Neuron (in vitro differentiated cells): Measurements from ENCODE around the gene COL5A1.

ENCODE experiments used
- H2AFZ ChIP-seq: one replicate; pipeline ENCODE4 v1.6.1; 2013; ENCODE audit warnings: low read depth, mild to moderate bottlenecking, inconsistent platforms, low read length, moderate library complexity
- H3K27me3 ChIP-seq: one replicate; pipeline ENCODE4 v1.6.1; 2013; ENCODE audit warnings: low read length; ENCODE audit not compliant: insufficient read depth
- H3K36me3 ChIP-seq: one replicate; pipeline ENCODE4 v1.6.1; 2013; ENCODE audit warnings: low read length; ENCODE audit not compliant: insufficient read depth
- H3K4me1 ChIP-seq: one replicate; pipeline ENCODE4 v1.6.1; 2013; ENCODE audit warnings: low read length; ENCODE audit not compliant: insufficient read depth
- H3K4me3 ChIP-seq: 2 replicates; pipeline ENCODE4 v1.5.1; 2013; ENCODE audit warnings: mild to moderate bottlenecking, low read length, moderate library complexity
- H3K9me3 ChIP-seq: one replicate; pipeline ENCODE4 v1.6.1; 2013; ENCODE audit warnings: low read length

COL5A1 gene

GRCh38 chr9:134641173-134641989 is at the start of gene COL5A1:
COL5A1 (plus strand) TSS chr9:134641803; CDS start chr9:134642188, 385 bp downstream.
- H3K9me3 ChIP-seq, result no peaks in the 10 kb centered on the region

GRCh38 chr9:134592018-134592818 is 49.4 kb upstream of the COL5A1 start:
- Histone ChIP-seq H3K4me3 (no peak overlapping the region), H3K36me3 (no peaks in the 10 kb centered on the region), H2AFZ (no peak overlapping the region), H3K27me3 (no peaks in the 10 kb centered on the region), H3K9me3 (no peaks in the 10 kb centered on the region), H3K4me1 (no peaks in the 10 kb centered on the region)

More at GRCh38 chr9:134641173-134641989, at the start of gene COL5A1:
- Histone ChIP-seq H3K36me3 (no peaks in the 10 kb centered on the region), H2AFZ (peak within 1 kb of the TSS; percentile 65), H3K4me3 (peak within 1 kb of the TSS; percentile 16), H3K4me1 (no peaks in the 10 kb centered on the region), H3K27me3 (peaks cover 75% of the 10 kb centered on the region)

GRCh38 chr9:134592819-134593200 is 48.8 kb upstream of the COL5A1 start:
- Histone ChIP-seq H2AFZ (no peak overlapping the region), H3K36me3 (no peaks in the 10 kb centered on the region), H3K9me3 (no peaks in the 10 kb centered on the region), H3K4me1 (no peaks in the 10 kb centered on the region), H3K4me3 (no peak overlapping the region), H3K27me3 (no peaks in the 10 kb centered on the region)

GRCh38 chr9:134593286-134594077 is 48.1 kb upstream of the COL5A1 start:
- H3K36me3 ChIP-seq, result no peaks in the 10 kb centered on the region
- no peak overlapping the region for H2AFZ ChIP-seq
- H3K4me3 ChIP-seq, result no peak overlapping the region
- H3K27me3 ChIP-seq, result no peaks in the 10 kb centered on the region
- H3K9me3 ChIP-seq, result no peaks in the 10 kb centered on the region
- no peaks in the 10 kb centered on the region for H3K4me1 ChIP-seq

GRCh38 chr9:134594078-134594941 is 47.3 kb upstream of the COL5A1 start:
- no peak overlapping the region for H2AFZ ChIP-seq
- no peaks in the 10 kb centered on the region for H3K9me3 ChIP-seq
- H3K4me1 ChIP-seq, result no peaks in the 10 kb centered on the region
- no peak overlapping the region for H3K4me3 ChIP-seq
- H3K27me3 ChIP-seq, result no peaks in the 10 kb centered on the region
- H3K36me3 ChIP-seq, result no peaks in the 10 kb centered on the region

- no peaks in the 10 kb centered on the region for H3K36me3 ChIP-seq
- no peaks in the 10 kb centered on the region for H3K27me3 ChIP-seq
- no peak overlapping the region for H2AFZ ChIP-seq
- no peak overlapping the region for H3K4me3 ChIP-seq
- no peaks in the 10 kb centered on the region for H3K9me3 ChIP-seq
- no peaks in the 10 kb centered on the region for H3K4me1 ChIP-seq
Measured at GRCh38 chr9:134595014-134595413, 46.6 kb upstream of the COL5A1 start.

GRCh38 chr9:134597041-134597913 is 44.3 kb upstream of the COL5A1 start:
- no peaks in the 10 kb centered on the region for H3K27me3 ChIP-seq
- H3K4me1 ChIP-seq, result no peaks in the 10 kb centered on the region
- H3K4me3 ChIP-seq, result no peak overlapping the region
- no peaks in the 10 kb centered on the region for H3K9me3 ChIP-seq
- H3K36me3 ChIP-seq, result no peaks in the 10 kb centered on the region
- no peak overlapping the region for H2AFZ ChIP-seq

- Histone ChIP-seq H3K27me3 (no peaks in the 10 kb centered on the region), H3K4me1 (no peaks in the 10 kb centered on the region), H3K4me3 (no peak overlapping the region), H3K36me3 (no peaks in the 10 kb centered on the region), H2AFZ (no peak overlapping the region), H3K9me3 (no peaks in the 10 kb centered on the region)
Measured at GRCh38 chr9:134597957-134598883, 43.4 kb upstream of the COL5A1 start.

- no peaks in the 10 kb centered on the region for H3K36me3 ChIP-seq
- no peaks in the 10 kb centered on the region for H3K27me3 ChIP-seq
- H3K4me1 ChIP-seq, result no peaks in the 10 kb centered on the region
- no peak overlapping the region for H3K4me3 ChIP-seq
- no peak overlapping the region for H2AFZ ChIP-seq
- no peaks in the 10 kb centered on the region for H3K9me3 ChIP-seq
Measured at GRCh38 chr9:134598884-134599245, 42.7 kb upstream of the COL5A1 start.

- Histone ChIP-seq H3K36me3 (no peaks in the 10 kb centered on the region), H3K4me3 (no peak overlapping the region), H3K4me1 (no peaks in the 10 kb centered on the region), H3K9me3 (no peaks in the 10 kb centered on the region), H3K27me3 (no peaks in the 10 kb centered on the region), H2AFZ (no peak overlapping the region)
Measured at GRCh38 chr9:134600371-134600770, 41.2 kb upstream of the COL5A1 start.
